D341Med (cell line): ENCODE results near the gene AMPD3.

ENCODE experiments used
- DNase-seq: peaks from one replicate; pipeline ENCODE4 v3.0.0; 2012; ENCODE audit warnings: low spot score

AMPD3 gene

DNA sequence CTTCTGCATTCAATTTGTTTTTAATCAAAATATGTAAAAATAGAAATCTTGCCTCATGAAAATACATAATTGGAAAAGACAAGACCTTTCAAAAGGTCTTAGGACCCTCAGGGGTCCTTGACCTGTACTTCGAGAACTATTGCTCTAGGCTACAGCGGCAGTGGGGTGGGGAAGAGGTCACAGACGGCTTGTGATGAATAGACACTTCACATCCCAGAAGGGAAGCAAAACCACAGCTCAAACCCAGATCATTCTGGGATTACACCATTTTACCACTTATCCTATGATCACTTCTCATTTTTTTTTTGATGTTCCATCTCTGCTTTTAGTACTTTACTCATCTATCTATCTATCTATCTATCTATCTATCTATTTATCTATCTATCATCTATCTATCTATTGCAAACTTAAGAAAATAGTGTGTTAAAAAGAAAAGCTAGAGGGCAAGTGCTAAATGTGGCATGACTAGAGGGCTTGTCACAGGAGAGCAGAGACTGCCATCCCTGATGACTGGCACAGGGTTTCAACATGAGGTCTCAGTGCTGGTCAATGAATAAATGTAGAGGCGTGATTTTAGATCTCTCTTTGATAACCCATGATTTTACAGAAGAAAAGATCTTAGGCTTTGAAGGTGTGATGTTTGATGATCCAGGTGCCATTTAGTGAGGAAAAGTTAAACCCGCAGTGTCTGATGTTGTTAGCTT, 48.9 kb downstream of the AMPD3 start:
- no peak for DNase-seq

DNA sequence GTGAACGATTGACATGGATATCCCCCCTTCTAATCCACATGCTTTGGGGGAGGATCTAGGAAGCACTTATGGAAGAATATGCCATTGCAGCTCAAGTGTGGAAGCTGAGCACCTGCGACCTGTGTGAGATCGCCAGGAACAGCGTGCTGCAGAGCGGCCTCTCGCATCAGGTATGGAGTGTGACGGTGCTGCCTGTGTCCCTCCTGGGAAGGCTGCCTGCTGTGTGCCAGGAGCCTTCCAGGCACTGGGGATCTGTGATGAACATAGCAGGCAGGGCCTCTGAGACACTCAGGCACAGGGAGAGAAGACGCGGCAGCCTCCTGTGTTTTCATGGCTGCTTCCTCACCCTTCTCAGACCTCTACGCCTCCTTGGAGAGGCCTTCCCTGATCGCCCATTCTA, 49.4 kb downstream of the AMPD3 start:
- no peak for DNase-seq

DNA sequence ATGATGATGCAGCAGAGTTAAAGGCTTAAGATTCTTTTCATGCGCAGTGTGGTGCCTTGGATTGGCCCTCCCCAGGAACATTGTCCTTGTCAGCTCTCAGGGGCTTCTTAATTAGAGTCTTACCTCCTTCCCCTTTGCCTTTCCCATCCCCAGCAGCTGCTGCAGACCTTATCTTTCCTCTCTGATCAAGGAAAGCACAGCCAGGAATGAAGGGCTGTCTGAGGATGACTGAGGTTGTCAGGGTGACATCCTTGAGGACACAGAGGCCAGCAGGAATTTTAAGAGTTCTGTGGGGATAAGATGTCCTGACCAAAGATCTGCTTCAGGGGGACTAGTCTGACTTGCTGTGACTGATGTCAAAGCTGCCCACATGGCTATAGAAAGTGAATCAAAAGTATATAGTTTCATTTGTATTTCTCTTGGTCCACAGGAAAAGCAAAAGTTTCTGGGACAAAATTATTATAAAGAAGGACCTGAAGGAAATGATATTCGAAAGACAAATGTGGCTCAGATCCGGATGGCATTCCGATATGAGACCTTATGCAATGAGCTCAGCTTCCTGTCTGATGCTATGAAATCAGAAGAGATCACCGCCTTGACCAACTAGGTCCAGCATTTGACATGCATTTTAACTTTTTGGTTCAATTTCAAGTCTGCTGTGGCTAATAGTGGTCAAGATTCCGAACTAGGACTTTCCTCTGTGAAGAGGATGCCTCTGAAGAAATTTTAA, 50.4 kb downstream of the AMPD3 start:
- no peak for DNase-seq

GRCh38 chr11:10506008-10506370, 50.9 kb downstream of the AMPD3 start:
- no peak for DNase-seq

DNA sequence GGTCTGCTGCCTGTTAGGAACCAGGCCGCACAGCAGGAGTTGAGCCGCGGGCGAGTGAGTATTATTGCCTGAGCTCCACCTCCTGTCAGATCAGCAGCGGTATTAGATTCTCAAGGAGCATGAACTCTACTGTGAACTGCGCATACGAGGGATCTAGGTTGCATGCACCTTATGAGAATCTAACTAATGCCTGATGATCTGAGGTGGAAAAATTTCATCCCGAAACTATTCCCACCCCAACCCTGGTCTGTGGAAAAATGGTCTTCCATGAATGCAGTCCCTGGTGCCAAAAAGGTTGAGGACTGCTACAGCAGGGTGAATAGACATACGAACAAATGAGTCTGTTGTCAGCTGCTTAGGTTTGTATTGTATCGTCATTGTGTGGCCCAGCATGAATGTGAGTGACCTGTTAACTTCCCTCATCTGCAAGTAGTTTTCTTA, 56.1 kb downstream of the AMPD3 start:
- DNase-seq: no peak

- DNase-seq: no peak
Observed at GRCh38 chr11:10514202-10514601, 59.1 kb downstream of the AMPD3 start.

DNA sequence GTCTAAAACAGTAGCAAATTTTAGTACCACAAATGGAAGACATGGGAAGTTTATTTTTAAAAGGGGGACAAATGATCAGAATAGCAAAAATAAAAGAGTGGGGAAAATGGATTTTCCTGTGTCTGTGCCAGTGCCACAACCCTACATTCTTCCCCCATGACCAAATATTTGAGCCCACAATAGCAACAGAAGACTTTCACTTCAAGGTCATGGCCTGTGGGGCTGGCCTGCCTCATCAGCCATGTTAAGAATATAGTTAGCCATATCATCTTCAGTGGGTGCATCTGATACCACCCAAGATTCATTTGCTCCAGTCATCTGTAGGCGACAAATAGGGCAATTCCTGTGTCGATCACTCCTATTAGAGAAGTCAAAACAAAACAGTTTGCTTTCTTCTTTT, 59.6 kb downstream of the AMPD3 start:
- no peak for DNase-seq

DNA sequence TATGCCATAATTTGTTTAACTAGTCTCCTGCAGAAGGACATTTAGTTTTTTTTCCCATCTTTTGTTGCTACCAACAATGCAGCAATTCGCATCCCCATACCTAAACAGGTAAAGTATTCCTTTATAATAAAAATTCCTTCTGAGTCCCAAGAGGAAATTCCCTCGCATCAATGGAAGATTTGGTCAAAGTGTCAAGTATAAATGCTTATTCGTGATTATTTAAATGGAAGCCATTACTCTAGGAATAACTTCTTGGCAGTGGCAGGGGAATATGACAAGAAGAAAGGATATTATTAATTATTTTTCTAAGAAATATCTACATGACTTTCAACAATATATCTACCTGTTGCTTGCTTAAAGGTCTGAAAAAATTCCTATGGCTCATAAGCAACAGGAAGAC, 60.4 kb downstream of the AMPD3 start:
- no peak for DNase-seq

GRCh38 chr11:10518123-10518522, 63.1 kb downstream of the AMPD3 start:
- DNase-seq: no peak

GRCh38 chr11:10518891-10519290, 63.8 kb downstream of the AMPD3 start:
- no peak for DNase-seq

GRCh38 chr11:10519630-10520029, 64.6 kb downstream of the AMPD3 start:
- DNase-seq: no peak

DNA sequence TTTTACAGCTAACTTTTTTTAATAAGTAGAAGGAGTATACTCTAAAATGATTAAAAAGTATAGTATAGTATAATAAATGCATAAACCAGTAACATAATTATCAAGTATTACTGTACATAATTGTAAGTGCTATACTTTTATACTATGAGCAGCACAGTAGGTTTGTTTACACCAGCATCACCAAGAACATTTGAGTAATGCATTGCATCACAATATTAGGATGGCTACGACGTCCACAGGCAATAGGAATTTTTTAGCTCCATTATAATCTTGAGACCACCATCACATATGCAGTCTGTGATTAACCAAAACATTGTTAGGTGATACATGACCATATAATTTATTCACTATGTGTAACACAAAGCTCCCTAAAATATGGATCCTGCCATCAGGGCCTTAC, 65.5 kb downstream of the AMPD3 start:
- no peak for DNase-seq

DNA sequence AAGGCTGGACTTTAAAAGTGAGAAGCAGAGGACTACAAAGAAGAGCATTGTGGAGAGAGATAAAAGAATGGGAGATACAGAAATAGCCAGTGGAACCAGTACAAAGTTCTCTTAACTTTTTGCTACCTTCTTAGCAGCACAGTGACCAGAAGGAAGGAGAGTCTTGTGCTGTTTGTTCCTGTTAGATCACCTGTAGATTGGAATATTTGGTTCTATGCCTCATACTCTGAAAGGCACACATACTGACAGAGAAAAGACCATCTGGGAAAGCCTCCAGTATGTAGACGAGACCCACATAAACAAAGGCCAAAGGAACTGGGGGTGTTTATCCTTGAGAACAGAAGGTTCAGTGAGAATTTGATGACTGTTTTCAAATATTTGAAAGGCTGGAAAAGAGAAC, 67.2 kb downstream of the AMPD3 start:
- DNase-seq: no peak

DNA sequence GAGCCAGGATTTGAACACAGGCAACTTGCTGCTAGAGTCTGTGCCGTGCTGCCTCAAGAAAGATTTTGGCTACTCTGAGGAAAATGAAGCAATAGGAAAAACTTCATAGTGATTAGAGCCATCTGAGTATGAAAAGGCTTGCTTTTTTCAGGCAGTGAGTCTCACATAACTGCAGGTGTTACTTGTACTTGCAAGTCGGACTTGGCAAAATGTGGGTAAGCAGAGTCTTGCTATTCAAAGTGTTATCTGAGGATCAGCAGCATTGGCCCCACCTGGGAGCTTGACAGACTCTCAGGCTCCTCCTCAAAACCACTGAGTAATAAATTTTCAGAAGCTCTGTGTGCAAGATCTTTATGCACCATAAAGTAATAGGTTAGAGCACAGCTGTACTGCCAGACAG, 67.9 kb downstream of the AMPD3 start:
- no peak for DNase-seq

- DNase-seq: no peak
Observed at GRCh38 chr11:10524471-10524870, 69.4 kb downstream of the AMPD3 start.

DNA sequence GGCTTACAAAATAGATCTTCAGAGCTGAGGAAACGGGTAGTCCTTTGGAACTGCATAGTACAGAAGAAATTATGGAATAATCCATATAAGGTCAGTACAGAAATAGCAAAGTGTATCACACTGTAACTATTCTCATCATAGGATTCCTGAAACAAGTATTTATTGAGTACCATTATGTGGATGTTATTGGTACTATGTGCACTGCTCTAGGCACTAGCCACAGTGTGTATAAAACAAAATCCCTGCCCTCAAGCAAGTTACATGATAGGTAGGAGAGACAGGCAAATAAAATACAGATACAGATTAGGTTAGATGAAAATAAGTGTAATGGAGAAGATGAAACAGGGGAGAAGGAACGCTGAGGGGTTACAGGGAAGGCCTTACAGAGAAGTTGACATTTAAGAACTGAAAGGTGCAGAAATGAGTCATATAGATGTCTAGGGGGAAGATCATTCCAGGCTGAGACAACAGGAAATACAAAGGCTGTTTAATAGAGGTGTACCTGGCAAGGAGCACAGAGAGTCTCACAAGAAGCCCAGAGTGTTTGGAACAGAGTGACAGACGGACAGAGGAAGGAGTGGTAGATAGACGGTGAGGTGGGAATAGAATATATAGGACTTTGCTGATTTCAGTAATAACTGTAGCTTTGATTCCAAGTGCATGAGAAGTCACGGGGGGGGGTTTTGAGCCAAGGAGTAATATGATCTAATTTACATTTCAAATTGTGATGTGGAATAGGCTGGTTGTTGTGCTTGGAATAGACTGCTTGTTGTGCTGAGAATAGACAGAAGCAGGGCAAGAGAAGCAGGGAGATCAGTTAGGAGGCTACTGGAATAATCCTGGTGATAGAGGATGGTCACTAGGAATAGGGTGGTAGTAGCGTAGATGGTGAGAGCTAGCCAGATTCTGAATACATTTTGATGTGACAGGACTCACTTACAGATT, 72.2 kb downstream of the AMPD3 start:
- DNase-seq: no peak

DNA sequence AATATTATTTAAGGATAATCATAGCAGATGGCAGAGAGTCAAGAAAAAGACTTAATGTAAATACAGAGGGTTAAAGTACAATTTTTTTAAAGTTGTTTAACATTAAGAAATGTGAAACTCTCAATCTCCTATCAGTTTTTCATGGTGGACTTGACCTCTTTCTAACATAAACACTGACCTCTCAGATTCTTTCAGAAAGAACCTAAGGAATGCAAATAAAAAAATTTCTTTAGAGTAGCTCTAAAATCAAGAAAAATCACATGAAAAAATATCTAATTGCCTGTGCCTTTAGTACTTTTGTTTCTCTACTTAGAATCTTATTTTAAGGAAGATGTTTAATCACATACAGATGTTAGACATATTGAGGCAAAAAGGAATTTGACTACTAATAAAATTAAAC, 73.1 kb downstream of the AMPD3 start:
- DNase-seq: no peak

- DNase-seq: no peak
Observed at GRCh38 chr11:10529279-10529678, 74.2 kb downstream of the AMPD3 start.

DNA sequence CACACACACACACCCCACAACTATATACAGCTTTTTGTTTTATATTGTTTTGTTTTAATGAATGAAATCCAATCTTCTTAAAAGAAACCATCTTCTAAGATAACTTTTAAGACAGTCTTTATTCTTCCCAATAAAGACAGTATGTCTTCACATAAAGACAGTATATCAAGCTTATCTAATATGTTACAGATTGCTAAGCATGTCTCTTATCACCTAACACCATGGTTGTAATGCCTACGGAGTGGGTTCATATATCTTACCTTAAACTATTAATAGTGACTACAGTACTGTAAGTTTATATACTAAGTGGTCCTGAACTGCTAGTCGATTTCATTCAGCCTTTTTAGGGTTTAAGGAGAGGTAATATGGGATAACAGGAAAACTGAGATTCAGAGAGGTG, 77.5 kb downstream of the AMPD3 start:
- DNase-seq: no peak

GRCh38 chr11:10533323-10533722, 78.3 kb downstream of the AMPD3 start:
- DNase-seq: no peak

- DNase-seq: no peak
Observed at GRCh38 chr11:10534316-10534715, 79.3 kb downstream of the AMPD3 start.

- no peak for DNase-seq
Observed at GRCh38 chr11:10537600-10537999, 82.5 kb downstream of the AMPD3 start.

GRCh38 chr11:10538924-10539323, 83.9 kb downstream of the AMPD3 start:
- DNase-seq: no peak
